Activated CD4-positive, alpha-beta T cell treated with anti-CD3 and anti-CD28 coated beads for 36 hours (primary cell): ENCODE data around the gene IER3. TPM values are rescaled to one million over a fixed set of nuclear protein-coding genes. Genes with fewer than 3 reads are reported as not detected.

Experiments used
- ATAC-seq: fragments of 200-7000 bp; cut with Tn5 transposase; one replicate; pipeline ENCODE4 v1.10.0; 2021; ENCODE audit warnings: mild to moderate bottlenecking, moderate library complexity
- CTCF ChIA-PET: fragments of 350-600 bp; sonication (Branson Sonifier 250); formaldehyde crosslinking; loops from one replicate; lab custom pipeline; 2021; ENCODE audit warnings: antibody characterized with exemption; lab: Charles Lee
- POLR2A ChIA-PET: fragments of 350-600 bp; sonication (Branson Sonifier 250); formaldehyde crosslinking; loops from one replicate; lab custom pipeline; 2021; ENCODE audit warnings: antibody characterized with exemption, inconsistent platforms; lab: Charles Lee
- DNase-seq: peaks from one replicate; pipeline ENCODE4 v3.0.0-alpha.2; 2020
- H3K27ac Mint-ChIP-seq: one replicate; pipeline ENCODE4 v1.8.0; 2021; ENCODE audit warnings: mixed read lengths
- H3K27me3 Mint-ChIP-seq: one replicate; pipeline ENCODE4 v1.8.0; 2021; ENCODE audit warnings: mixed read lengths
- H3K36me3 Mint-ChIP-seq: one replicate; pipeline ENCODE4 v1.8.0; 2021; ENCODE audit warnings: low read depth, mixed read lengths
- H3K4me1 Mint-ChIP-seq: one replicate; pipeline ENCODE4 v1.8.0; 2021; ENCODE audit warnings: mixed read lengths
- H3K4me3 Mint-ChIP-seq: one replicate; pipeline ENCODE4 v1.8.0; 2021; ENCODE audit warnings: mild to moderate bottlenecking, moderate library complexity, mixed read lengths
- H3K9me3 Mint-ChIP-seq: one replicate; pipeline ENCODE4 v1.8.0; 2021; ENCODE audit warnings: low read depth, mixed read lengths
- intact Hi-C, 2 experiments: fragments of 100-400 bp; cut with DNase I in 1 of 2; cut with micrococcal nuclease in 1 of 2; formaldehyde crosslinking; loops; one replicate each; pipeline versions ENCODE4 v1.14.2 to v1.15.1; 2022 to 2024; cut with DNase I, micrococcal nuclease
- total RNA-seq, 2 experiments: library from RNA; stranded (reverse); gene quantifications; one replicate each; pipeline ENCODE4 v1.2.3, GENCODE V29; 2021

Gene IER3
- total RNA-seq, 2 experiments from 2014 or later: 196 to 221 TPM

DNA sequence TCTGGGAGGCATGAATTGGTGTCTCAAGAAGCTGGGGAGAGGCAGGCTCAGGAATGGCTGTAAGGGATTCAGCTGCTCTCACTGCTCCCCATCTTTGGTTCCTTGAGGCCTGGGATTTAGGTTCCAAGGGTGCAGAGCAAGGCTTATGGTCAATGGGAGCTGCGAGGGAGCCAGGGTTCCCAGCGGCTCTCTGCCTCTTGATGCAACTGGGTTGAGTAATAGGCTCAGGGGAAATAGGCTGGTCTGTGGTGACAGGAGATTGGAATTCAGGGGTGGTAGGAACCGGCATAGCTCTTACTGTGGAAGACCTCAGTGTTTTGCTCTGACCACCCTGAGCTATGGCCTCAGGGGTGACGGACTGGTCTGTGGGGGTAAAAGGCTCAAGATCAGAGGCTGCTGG is 40.5 kb downstream of the IER3 start:
- ChIA-PET POLR2A (interaction anchor here (0.6 kb wide), 2 partner anchors 13 to 28 kb away, joined by 3 read pairs; partner anchors contain the start of gene MDC1), CTCF (interaction anchor here (0.6 to 1.0 kb wide), 4 partner anchors 12 to 455 kb away, joined by 3 to 4 read pairs (median 3); no protein-coding TSS in a partner anchor)
- no peak for ATAC-seq
- Mint-ChIP-seq H3K27me3 (no peaks in the 10 kb centered on the region), H3K4me1 (no peaks in the 10 kb centered on the region), H3K27ac (no peak overlapping the region), H3K36me3 (peaks cover 59% of the 10 kb centered on the region), H3K9me3 (no peaks in the 10 kb centered on the region), H3K4me3 (no peak overlapping the region)
- no peak for DNase-seq
- intact Hi-C loops: no loop called here

DNA sequence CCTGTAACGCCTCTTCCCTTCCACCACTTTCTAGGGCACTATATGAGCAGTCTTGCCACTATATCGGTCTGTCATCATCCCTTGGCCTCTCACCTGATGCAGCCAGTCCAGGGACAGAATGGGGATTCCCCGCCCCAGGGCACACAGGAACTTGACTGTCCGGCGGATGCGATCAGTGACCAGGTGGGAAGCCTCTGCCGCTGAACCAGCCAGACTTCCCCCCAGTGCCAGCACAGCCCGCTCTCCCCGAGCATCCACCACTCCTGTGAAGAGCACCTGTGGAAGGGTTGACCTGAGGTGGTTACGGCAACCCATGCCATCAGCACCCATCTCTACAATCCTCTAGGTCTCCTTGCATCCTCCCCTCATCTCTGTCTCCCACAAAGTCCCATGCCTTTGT is 41.3 kb downstream of the IER3 start:
- no peaks in the 10 kb centered on the region for H3K4me1 Mint-ChIP-seq
- DNase-seq: no peak
- ChIA-PET POLR2A (interaction anchor here (0.6 kb wide), 1 partner anchor 44 kb away, joined by 6 read pairs; no protein-coding TSS in a partner anchor), CTCF (interaction anchor here (0.6 to 1.0 kb wide), 3 partner anchors 12 to 456 kb away, joined by 3 to 4 read pairs (median 3); no protein-coding TSS in a partner anchor)
- intact Hi-C loops: no loop called here
- H3K27ac Mint-ChIP-seq: no peak overlapping the region
- ATAC-seq: no peak
- peaks cover 55% of the 10 kb centered on the region for H3K36me3 Mint-ChIP-seq
- no peaks in the 10 kb centered on the region for H3K27me3 Mint-ChIP-seq
- H3K4me3 Mint-ChIP-seq: no peak overlapping the region
- no peaks in the 10 kb centered on the region for H3K9me3 Mint-ChIP-seq

DNA sequence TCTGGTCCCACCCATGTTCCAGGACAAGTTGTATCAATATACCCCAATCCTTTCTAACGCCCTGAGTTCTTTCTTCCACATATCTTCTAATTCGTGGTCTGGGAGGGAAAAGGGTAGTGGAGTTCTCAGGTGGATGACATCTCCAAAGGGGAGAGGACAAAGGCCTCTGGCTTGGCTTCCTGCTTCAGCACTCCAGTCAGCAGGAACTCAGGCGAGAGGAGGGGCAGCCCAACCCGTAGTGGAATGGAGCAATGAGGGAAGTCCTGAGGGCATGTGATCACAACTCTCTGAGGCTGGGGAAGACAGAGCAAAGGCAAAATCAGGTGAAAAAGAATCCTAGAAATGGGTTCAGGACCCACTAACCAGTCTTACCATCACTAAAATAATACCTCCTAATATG is 44.0 kb downstream of the IER3 start:
- intact Hi-C loops: no loop called here

DNA sequence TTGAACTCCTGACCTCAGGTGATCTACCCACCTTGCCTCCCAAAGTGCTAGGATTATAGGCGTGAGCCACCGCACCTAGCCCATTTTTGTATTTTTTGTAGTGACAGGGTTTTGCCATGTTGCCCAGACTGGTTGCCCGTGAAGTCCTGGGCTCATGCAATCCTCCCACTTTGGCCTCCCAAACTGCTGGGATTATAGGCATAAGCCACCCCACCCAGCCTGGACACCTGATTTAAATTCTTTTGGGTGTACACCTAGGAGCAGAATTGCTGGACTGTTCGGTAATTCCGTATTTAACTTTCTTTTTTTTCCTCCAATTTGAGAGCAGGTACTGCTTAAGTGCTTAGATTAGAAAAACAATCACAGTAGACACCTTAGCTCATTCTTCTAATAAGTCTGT is 47.9 kb downstream of the IER3 start:
- H3K36me3 Mint-ChIP-seq: peaks cover 9% of the 10 kb centered on the region
- intact Hi-C loops: no loop called here
- no peak for DNase-seq
- no peaks in the 10 kb centered on the region for H3K9me3 Mint-ChIP-seq
- no peaks in the 10 kb centered on the region for H3K27me3 Mint-ChIP-seq
- no peak overlapping the region for H3K27ac Mint-ChIP-seq
- ChIA-PET CTCF (interaction anchor here (0.8 kb wide), 1 partner anchor 746 kb away, joined by 3 read pairs; no protein-coding TSS in a partner anchor), POLR2A (interaction anchor here (0.6 kb wide), 1 partner anchor 26 kb away, joined by 3 read pairs; no protein-coding TSS in a partner anchor)
- H3K4me3 Mint-ChIP-seq: no peak overlapping the region
- ATAC-seq: no peak
- peaks cover 6% of the 10 kb centered on the region for H3K4me1 Mint-ChIP-seq

More for the DNA sequence above, 44.0 kb downstream of the IER3 start:
- peaks cover 37% of the 10 kb centered on the region for H3K36me3 Mint-ChIP-seq
- ChIA-PET CTCF (no interaction called here), POLR2A (no interaction called here)
- no peaks in the 10 kb centered on the region for H3K4me1 Mint-ChIP-seq
- no peak overlapping the region for H3K27ac Mint-ChIP-seq
- H3K9me3 Mint-ChIP-seq: no peaks in the 10 kb centered on the region
- H3K4me3 Mint-ChIP-seq: no peak overlapping the region
- H3K27me3 Mint-ChIP-seq: no peaks in the 10 kb centered on the region
- DNase-seq (no peak), ATAC-seq (no peak)

Other genes starting within 250 kb of the IER3 start
- gene GNL1, start 188.1 kb downstream of the IER3 start, total RNA-seq: 100 to 1,000 TPM in 1 of 2 experiments, 10 to 100 TPM in 1; 91.3 to 104 TPM
- 10 to 100 TPM; 29.4 to 45.8 TPM for gene PRR3, start 187.3 kb downstream of the IER3 start, total RNA-seq
- gene ABCF1, start 173.1 kb downstream of the IER3 start, total RNA-seq: 100 to 1,000 TPM in 1 of 2 experiments, 10 to 100 TPM in 1; 100.0 to 105 TPM
- gene PPP1R10, start 127.3 kb downstream of the IER3 start, total RNA-seq: 10 to 100 TPM; 75.6 to 100.0 TPM
- gene MRPS18B, start 126.7 kb downstream of the IER3 start, total RNA-seq: 100 to 1,000 TPM; 111 to 114 TPM
- 1 to 10 TPM; 7.1 to 9.2 TPM for gene ATAT1, start 117.7 kb downstream of the IER3 start, total RNA-seq
- 10 to 100 TPM; 26.5 to 30.8 TPM for gene C6orf136, start 97.4 kb downstream of the IER3 start, total RNA-seq
- gene DHX16, start 71.5 kb downstream of the IER3 start, total RNA-seq: 10 to 100 TPM; 34.5 to 36.7 TPM
- 100 to 1,000 TPM; 145 to 186 TPM for gene PPP1R18, start 57.9 kb downstream of the IER3 start, total RNA-seq
- gene NRM, start 53.6 kb downstream of the IER3 start, total RNA-seq: 10 to 100 TPM; 25.8 to 36.4 TPM
- 100 to 1,000 TPM in 1 of 2 experiments, 10 to 100 TPM in 1; 92.0 to 101 TPM for gene MDC1, start 27.3 kb downstream of the IER3 start, total RNA-seq
- gene TUBB, start 24.2 kb downstream of the IER3 start, total RNA-seq: 1,000 to 10,000 TPM; 1,569 to 1,746 TPM
- 100 to 1,000 TPM; 155 to 188 TPM for gene FLOT1, start 1.9 kb downstream of the IER3 start, total RNA-seq
- 10 to 100 TPM in 1 of 2 experiments, 1 to 10 TPM in 1; 9.5 to 12.6 TPM for gene DDR1, start 140.0 kb upstream of the IER3 start, total RNA-seq
- 10 to 100 TPM; 35.9 to 40.9 TPM for gene GTF2H4, start 163.7 kb upstream of the IER3 start, total RNA-seq
- 10 to 100 TPM; 68.1 to 81.1 TPM for gene VARS2, start 169.7 kb upstream of the IER3 start, total RNA-seq
- gene SFTA2, start 187.6 kb upstream of the IER3 start, total RNA-seq: not detected
- gene MUCL3, start 196.4 kb upstream of the IER3 start, total RNA-seq: not detected
- not detected for gene MUC21, start 239.2 kb upstream of the IER3 start, total RNA-seq